Epithelial cell of proximal tubule (primary cell): ENCODE results near the gene NAT10. TPM values are rescaled to one million over a fixed set of nuclear protein-coding genes. Genes with fewer than 3 reads are reported as not detected.
A peak's percentile ranks its signal among the peaks of the same experiment; 100 is the strongest.

Experiments used
- DNase-seq: peaks from one replicate; pipeline ENCODE4 v3.0.0-alpha.2; 2011; ENCODE audit warnings: low read depth
- H3K4me3 ChIP-seq: 2 replicates; pipeline ENCODE4 v1.5.1; 2011; ENCODE audit warnings: low read depth, mild to moderate bottlenecking, low read length
- CTCF ChIP-seq: conservative IDR thresholded peaks from 2 replicates; pipeline ENCODE4 v1.5.1; 2012; ENCODE audit warnings: low read depth, mild to moderate bottlenecking, low read length
- total RNA-seq: library from RNA; depleted of rRNA; stranded (reverse); fragments of >200 nt; gene quantifications from 2 replicates; pipeline ENCODE4 v1.2.3, GENCODE V29; 2015

The NAT10 gene
- total RNA-seq, 1 donor from 2014 or later, result 19.8 TPM

- no peak for TF ChIP-seq CTCF
- peak overlapping the region; percentile 68 for H3K4me3 ChIP-seq
- DNase-seq, result no peak
Observed at GRCh38 chr11:34105957-34106504, 602 bp downstream of the NAT10 start.

GRCh38 chr11:34111722-34112270, 6.4 kb downstream of the NAT10 start:
- DNase-seq, result no peak
- TF ChIP-seq CTCF, result no peak
- no peak overlapping the region for H3K4me3 ChIP-seq

GRCh38 chr11:34114014-34114413, 8.6 kb downstream of the NAT10 start:
- TF ChIP-seq CTCF, result no peak
- no peak for DNase-seq
- H3K4me3 ChIP-seq, result no peak overlapping the region

DNA sequence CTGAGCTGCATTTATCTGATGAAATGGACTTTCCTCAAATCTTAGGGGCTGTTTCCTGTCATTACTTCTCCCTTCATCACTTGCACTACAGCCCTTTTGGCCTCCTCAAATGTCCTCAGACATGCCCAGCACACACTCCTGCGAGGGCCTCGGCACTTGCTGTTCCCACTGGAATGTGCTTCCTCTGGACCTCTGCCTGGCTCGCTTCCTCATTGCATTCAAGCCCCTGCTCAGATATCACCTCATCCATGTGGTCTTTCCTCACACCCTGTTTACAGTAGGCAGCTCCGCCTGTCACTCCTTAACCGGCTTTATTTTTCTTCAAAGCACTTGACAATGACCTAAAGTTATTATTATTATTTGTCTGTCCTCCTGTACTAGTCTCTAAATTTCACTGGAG, 9.0 kb downstream of the NAT10 start:
- TF ChIP-seq CTCF, result no peak
- no peak for DNase-seq
- H3K4me3 ChIP-seq, result no peak overlapping the region

DNA sequence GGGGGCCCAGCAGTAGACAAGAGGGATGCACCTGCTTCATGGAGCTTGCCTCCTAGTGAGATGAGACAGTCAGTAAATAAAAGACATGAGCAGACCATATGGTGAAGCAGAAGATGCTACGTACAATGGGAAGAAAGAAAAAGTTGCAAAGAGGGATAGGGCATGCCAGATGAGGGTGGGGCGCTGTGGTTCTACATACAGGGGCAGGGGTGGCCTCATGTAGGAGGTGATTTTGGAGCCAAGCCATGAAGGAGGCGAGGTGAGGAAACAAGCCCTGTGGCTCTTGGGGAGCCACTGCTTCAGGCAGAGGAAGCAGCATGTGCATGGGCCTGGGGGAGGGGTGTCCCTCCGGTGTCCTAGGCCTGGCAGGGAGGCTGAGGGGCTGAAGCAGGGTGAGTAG, 15.2 kb downstream of the NAT10 start:
- TF ChIP-seq CTCF, result no peak
- no peak overlapping the region for H3K4me3 ChIP-seq
- no peak for DNase-seq

GRCh38 chr11:34124885-34125668, 19.6 kb downstream of the NAT10 start:
- TF ChIP-seq CTCF, result no peak
- H3K4me3 ChIP-seq, result no peak overlapping the region
- no peak for DNase-seq
